K562 (cell line): ENCODE measurements around the gene ALDH5A1. TPM values are rescaled to one million over a fixed set of nuclear protein-coding genes. Genes with fewer than 3 reads are reported as not detected.
A peak's percentile ranks its signal among the peaks of the same experiment; 100 is the strongest.

Experiments
- AFF1 ChIP-seq, 2 experiments: fragments of 450-650 bp; IDR thresholded peaks; 2 replicates each; pipeline ENCODE4 v1.6.1; 2018; ENCODE audit warnings: mild to moderate bottlenecking in 2 of 2, low read depth in 1 of 2; ENCODE audit not compliant: partially characterized antibody in 2 of 2
- HLTF ChIP-seq: fragments of 450-650 bp; IDR thresholded peaks from 2 replicates; pipeline ENCODE4 v1.6.1; 2016
- MGA ChIP-seq: fragments of 450-650 bp; IDR thresholded peaks from 2 replicates; pipeline ENCODE4 v1.6.1; 2016; ENCODE audit warnings: mild to moderate bottlenecking, moderate library complexity
- ZNF589 ChIP-seq: fragments of 200-800 bp; sonication (Bioruptor generic); IDR thresholded peaks from 2 replicates; pipeline ENCODE4 v1.6.1; 2016; ENCODE audit warnings: low read depth, missing genetic modification characterization, missing compliant biosample characterization
- polyA plus RNA-seq, 8 experiments: library from polyadenylated mRNA; depleted of rRNA in 4 of 8; stranded (reverse) in 5 of 8; unstranded in 3 of 8; fragments of >200 nt; fragmentation: Nextera tagmentation in 2 of 8; fragmentation: Illumina TruSeq in 1 of 8; extraction: Ambion mirVana in 2 of 8; extraction: Trizol in 1 of 8; gene quantifications; 2 replicates each; pipeline versions ENCODE4 v1.2.1 to v1.2.3, GENCODE V29; 2011 to 2014; ENCODE audit warnings: inconsistent platforms in 1 of 8, missing spikeins in 1 of 8
- total RNA-seq, 7 experiments: library from RNA; depleted of rRNA in 6 of 7; stranded (reverse); fragments of >200 nt in 6 of 7; fragmentation: Illumina TruSeq in 2 of 7; extraction: Trizol in 2 of 7; gene quantifications; 2 replicates each; pipeline versions ENCODE4 v1.2.1 to v1.2.3, GENCODE V29; 2011 to 2021; ENCODE audit warnings: low replicate concordance in 1 of 7

Gene ALDH5A1
- total and polyA plus RNA-seq, 9 of the 15 experiments (the other 6 are each of a cell fraction or from before 2014, with no cell fraction given): 2.2 to 19.7 (median 9.5) TPM

GRCh38 chr6:24494821-24495795 lies at the start of gene ALDH5A1 (continued):
- TF ChIP-seq HLTF (no peak), MGA (peak; percentile 78), AFF1 (IDR thresholded peaks at IDR 0.05; ENCODE audit: low read depth in 1 of 2, partially characterized antibody in 2 of 2) (no peak), ZNF589 (CRISPR knock-in tag) (no peak)
